T1000 (cell line): Measurements from ENCODE around the gene ZWINT.

Experiments
- DNase-seq: peaks from one replicate; lab custom pipeline; 2025; ENCODE audit warnings: mixed read lengths; lab: John Stamatoyannopoulos, UW

ZWINT gene, protein sequence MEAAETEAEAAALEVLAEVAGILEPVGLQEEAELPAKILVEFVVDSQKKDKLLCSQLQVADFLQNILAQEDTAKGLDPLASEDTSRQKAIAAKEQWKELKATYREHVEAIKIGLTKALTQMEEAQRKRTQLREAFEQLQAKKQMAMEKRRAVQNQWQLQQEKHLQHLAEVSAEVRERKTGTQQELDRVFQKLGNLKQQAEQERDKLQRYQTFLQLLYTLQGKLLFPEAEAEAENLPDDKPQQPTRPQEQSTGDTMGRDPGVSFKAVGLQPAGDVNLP

DNA sequence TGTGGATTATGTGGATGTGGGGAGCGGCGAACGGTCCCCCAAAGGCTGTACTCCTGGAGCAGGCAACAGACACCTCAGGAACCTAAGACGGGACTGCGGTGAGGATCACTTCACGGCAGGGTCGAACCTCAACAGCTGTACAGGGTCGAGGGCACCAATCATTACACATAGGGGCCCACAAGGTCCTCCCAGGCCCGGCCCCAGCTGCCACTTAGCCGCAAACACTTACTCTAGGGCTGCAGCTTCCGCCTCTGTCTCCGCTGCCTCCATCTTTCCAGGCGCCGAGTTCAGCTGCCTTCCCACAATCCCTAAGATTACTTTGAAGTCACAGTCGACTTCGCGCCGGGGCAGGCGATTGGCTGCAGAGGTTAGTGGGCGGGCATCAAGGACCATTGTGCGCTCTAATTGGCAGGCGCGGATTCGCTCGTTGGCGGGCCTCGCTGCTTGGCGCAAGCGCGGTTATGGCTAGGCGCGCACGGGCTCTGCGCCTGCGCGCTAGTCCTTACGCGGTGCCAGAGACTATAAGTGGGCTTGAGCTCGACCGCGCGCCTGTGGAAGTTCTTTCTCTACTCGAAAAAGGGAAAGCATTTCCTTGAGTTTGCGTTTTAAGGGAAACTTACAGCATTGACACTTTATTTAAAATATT, at the start of gene ZWINT:
TSS of gene ZWINT (minus strand) at position 293 of the 646 bp plus-strand sequence. CDS start at position 270, 23 bp downstream.
- DNase-seq = peak; percentile 96

DNA sequence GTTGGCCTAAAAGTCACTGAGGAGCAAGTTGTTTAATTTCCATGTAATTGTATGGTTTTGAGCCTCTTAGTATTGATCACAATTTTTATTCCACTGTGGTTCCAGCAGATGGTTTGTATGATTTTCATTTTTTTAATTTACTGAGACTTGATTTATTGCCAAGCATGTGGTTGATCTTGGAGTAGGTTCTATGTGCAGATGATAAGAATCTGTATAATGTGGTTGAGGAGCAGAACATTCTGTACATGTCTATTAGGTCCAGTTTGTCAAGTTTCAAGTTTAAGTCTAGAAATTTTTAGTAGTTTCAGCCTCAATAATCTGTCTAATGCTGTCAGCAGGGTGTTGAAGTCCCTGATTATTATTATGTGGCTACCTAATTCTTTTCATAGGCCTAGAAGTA, 22.7 kb upstream of the ZWINT start:
- no peak for DNase-seq

DNA sequence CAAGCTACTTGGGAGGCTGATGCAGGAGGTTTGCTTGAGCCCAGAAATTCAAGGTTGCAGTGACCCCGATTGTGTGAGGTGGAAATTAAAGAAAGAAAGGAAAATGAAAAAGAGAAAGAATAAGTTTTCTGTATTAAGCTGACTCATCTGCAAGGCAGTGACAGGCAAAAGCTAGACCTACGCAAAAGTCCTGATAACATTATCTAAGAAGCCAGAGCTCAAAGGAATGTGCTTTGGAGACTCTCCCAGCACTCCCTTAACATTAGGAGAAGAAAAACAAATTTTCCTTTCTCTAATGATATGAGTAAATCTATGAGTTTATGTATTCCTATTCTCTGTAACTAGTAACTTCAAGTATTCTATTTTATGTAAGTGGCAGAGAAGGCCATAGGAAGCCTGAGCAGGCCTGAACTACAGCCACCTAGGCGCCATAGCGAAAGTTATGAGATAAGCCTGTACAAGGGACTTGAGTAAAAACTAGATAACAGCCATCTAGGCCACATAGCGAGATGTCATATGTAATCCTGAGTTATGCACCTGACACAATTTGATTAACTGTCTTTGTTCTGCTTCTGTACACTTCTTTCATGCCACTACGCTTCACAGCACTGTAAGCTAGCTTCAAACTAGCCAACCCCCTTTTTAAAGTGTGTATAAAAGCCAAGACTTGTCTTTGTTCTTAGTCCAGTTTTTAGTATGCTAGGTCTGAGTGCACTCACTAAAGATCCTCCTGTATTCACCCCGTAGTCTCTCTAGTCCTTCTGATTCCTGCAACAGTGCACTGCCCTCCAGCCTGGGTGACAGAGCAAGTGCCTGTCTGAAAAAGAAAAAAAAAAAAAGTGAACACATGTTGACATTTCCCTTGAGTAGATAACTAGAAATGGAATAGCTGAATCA, 9.4 kb upstream of the ZWINT start:
- DNase-seq = no peak

DNA sequence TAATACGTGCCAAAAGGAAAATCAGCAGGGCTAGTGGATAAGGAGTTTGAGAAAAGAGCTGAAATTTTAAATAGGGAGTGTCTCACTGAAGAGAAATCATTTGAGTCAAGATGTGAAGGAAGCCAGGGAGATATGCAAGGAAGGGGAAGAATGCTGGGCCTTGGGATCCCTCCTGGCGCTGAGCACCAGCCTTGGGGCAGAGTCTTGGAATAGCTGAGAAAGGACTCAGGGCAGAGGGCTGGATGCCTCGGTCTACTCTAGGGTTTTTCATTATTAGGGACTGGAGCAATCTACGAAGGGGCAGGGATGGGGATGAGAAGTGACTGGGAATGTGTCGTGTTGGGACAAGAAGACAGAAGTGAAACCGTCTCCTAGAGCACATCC, 484 bp downstream of the ZWINT start:
- no peak for DNase-seq

DNA sequence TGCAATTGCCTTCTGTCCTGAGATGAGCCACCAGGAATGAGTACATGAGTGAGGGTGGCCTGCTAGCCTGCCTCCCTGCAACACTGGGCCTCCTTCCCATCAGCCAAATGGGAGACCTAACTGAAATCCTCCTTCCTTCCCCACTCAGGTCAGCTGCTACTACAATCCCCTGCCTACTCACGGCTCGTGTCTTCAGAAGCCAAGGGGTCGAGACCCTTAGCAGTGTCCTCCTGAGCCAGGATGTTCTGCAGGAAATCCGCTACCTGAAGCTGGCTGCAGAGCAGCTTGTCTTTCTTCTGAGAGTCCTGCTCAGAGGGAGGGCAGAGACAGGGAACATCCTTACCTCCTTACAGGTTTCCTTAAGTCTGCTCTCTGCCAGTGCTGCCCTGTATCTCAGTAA, 1.2 kb downstream of the ZWINT start:
- no peak for DNase-seq

DNA sequence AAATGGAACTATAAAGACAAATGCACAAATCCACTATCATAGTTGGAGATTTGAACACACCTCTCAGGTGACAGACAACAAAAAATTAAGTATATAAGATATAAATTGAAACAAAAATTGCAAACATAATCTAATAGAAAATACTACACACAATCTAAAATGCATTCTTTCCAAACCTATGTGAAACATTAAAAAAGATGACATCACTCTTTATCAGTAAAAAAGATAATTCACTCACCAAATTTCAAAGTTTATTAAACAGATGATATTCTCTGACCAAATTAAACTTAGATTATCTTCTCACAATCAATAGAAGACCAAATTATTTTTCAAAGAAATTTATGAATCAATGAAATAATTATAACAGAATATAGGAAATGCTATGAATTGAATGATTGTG, 4.0 kb downstream of the ZWINT start:
- no peak for DNase-seq

DNA sequence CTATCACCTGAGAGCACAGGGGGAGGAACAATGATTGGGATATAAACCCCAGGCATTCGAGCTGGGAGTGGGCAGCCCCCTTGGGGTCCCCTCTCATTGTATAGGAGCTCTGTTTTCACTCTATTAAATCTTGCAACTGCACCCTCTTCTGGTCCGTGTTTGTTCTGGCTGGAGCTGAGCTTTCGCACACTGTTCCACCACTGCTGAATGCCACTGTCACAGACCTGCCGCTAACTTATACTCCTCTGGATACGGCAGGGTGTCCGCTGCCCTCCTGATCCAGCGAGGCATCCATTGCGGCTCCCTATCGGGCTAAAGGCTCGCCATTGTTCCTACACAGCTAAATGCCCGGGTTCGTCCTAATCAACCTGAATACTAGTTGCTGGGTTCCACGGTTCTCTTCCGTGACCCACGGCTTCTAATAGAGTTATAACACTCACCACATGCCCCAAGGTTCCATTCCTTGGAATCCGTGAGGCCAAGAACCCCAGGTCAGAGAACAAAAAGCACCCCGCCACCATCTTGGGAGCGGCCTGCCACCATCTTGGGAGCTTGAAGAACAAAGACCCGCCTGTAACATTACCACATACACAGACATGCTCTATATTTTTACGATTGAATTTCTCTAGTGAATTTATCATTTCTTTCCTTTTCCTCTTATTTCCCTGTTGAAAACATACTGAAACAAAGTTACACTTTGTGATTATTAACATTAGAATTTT, 9.0 kb downstream of the ZWINT start:
- no peak for DNase-seq

DNA sequence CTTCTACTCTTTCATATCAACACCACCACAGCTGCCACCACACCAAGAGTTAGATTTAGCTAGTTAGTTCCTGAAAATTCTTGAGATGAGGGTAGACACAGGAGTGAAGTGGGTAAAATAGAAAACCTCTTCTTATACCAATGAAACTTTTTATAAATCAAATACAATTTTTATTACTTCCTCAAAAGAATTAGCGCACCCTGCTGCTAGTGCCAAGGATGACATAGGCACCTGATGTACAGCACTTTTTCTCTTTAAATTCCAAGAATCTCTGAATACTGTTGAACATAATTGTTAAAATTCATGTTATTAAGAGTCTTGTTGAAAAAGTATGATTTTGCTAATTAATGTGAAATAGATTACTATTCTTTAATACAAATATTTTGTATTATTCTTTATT, 11.4 kb downstream of the ZWINT start:
- DNase-seq = no peak

DNA sequence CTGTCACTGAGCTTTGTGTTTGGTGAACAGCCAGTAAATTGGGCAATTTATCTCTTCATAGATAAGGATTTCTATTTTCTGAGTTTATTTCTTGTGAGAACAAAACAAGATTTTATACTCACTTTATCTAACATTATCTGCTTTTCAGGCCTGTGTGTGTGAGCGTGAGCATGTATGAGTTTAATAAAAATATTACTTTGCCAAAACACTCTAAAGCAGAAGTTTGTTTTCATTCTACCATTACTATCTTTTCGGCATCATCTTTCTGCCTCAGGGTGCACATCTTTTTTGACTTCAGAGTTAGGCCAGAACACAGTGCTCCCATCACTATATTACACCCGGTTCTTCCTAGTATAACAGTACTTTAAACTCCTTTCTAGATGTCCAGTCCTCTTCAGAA, 13.0 kb downstream of the ZWINT start:
- no peak for DNase-seq

DNA sequence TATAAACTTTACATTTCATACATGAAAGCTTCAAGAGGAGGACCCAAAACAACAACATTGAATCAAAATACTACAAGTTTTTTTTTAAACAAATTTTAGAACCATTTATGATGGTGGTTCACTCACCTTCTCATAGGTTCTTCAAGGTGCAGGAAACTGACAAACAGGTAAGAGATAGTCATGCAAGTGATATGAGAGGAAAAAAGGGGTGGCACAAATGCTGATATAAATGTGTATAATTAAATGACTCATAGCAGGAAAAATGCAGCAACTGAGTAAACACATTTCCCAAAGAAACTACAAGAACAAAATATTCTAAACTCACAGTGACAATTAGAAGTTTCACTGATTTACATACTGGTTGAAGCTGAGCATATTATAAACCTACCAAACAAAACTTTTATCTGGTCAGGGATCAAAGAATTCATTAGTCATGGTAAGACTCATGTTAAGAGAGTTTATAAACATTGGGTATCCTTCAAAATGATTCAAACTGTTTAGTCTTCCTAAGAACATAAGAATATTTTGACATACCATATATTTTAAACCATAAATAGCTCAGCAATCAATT, 14.1 kb downstream of the ZWINT start:
- no peak for DNase-seq

DNA sequence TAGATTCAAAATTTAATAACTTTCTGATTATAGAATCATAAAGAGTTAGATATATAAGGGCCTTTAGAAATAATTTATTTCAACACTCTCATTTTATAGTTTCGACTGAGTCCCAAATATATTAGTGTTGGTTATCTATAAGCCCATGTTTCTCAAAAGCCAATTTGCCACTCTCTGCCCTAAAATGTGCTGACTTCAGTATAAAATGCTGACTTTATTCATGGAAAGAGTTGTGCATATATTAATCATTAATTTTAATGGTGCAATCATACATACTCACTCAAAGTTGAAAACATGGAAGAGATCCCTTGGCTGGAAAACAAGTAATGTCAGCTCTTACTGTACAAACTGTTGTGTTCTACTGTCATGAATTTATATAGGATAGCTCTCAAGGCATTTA, 19.4 kb downstream of the ZWINT start:
- no peak for DNase-seq

DNA sequence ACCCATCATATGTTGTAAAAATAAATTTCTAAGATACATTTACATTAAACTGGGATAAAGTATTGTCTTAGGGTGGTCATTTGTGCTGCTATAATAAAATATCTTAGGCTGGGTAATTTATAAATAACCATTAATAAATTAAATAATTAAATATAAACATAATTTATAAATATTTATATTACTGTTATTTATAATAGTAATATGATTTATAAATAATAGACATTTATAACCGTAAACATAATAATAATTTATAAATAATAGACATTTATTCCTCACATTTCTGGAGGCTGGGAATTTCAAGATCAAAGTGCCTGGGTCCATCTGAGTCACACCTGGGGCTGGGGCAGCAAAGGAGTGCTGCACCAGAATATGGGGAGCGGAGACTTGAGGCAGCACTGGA, 31.1 kb downstream of the ZWINT start:
- DNase-seq = no peak

DNA sequence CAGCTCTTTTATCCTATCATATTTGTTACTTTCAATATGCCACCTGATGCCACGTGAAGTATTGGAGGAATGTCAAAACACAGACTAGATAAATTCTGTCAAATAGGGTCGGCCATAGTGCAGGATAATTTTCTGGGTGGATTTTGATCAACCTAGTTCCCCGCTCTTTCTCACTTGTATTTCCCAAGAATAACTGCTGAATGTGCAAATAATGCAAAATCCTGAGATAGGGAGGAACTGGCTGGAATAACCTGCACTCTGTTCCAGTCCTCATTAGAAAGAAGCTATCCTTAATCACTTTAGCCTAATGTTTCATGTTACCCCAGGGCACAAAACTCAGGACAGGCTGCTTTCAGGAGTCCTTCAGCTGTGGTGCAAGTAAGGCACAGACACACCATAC, 33.9 kb downstream of the ZWINT start:
- DNase-seq = no peak

DNA sequence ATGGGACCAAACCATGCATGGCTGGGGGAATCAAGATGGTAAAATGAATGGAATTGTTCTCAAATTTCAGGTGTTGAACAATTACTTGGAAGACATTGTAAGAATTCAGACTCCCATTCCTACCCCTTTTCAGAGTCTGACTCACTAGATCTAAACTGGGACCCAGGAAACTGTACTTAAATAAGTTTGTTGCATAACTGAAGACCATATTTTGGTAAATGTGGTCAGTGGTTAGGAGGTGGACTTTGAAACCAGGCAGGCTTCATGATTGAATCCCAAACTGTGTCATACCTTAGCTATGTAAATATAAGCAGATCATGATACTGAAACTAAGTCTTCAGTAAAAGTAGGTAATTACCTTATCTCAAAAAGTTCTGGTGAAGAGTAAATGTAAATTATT, 41.7 kb downstream of the ZWINT start:
- DNase-seq = no peak

DNA sequence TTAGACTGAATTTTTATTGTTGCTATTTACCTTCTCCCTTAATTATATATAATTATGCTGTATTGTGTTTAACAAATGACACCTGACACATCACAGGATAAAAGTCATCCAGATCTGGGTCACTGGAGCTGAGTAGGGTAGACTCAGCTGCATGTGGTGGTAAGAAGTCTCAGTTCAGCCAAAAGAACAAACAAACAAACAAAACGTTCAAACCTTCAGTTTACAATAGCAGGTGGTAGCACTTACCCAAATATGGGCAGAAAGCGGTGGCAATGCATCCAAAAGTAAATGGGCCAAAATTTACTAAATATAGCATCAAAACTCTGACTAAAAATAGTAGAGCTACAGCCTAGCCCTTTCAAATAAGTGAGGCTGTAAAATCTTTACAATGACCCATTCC, 42.2 kb downstream of the ZWINT start:
- no peak for DNase-seq

DNA sequence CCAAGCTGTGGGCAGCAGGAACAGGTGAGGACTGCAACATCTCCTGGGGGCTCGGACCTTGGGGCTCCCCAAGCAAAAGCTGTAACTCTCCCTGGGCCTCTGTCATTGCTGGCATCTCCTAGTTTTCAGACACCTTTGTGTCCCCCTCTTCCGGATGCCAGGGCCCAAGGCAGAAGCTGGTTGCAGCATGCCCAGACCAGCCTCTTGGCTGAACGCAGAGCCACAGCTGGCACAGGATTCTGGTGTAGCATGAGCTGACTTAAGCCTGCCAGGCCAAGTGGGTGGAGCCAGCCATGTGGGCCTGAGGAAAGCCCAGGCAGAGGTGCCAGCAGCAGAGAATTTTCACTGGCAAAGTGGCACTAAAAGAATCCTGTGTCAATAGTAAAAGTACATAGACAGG, 43.5 kb downstream of the ZWINT start:
- DNase-seq = no peak

DNA sequence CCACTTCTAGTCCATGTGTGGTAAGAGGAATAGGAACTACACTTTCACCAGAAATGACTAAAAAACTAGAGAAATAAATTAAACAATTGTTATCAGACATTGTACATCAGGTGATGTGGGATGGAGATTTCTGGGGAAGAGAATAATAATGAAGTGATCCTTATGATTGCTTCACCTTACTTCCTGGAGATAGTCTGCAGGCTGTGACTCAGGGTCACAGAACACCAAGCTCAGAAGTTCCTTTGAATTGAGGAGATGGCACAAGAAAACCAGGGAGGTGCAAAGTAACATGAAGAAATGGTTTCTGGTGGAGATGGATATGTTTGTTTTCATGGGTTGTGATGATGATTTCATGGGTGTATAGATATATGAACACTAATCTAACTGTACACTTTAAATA, 44.5 kb downstream of the ZWINT start:
- no peak for DNase-seq
